HG03175 (cell line): ENCODE data around the gene UBL3.

Source experiments
- ATAC-seq: cut with Tn5 transposase; IDR thresholded peaks from one replicate; pipeline ENCODE4 v1.9.1; 2021; ENCODE audit warnings: mild to moderate bottlenecking, moderate library complexity; ENCODE audit not compliant: unreplicated experiment

Gene UBL3

GRCh38 chr13:29850213-29850898 lies at the start of gene UBL3:
Gene UBL3 (minus strand): TSS chr13:29850617. CDS start chr13:29849538, 1,079 bp downstream.
- peak; percentile 92 for ATAC-seq

- ATAC-seq: no peak
Measured at GRCh38 chr13:29897102-29897501, 46.7 kb upstream of the UBL3 start.

- no peak for ATAC-seq
Measured at GRCh38 chr13:29893438-29893837, 43.0 kb upstream of the UBL3 start.

- no peak for ATAC-seq
Measured at GRCh38 chr13:29892151-29892550, 41.7 kb upstream of the UBL3 start.

GRCh38 chr13:29889111-29889510 lies 38.7 kb upstream of the UBL3 start:
- ATAC-seq: no peak

- ATAC-seq: no peak
Measured at GRCh38 chr13:29888306-29888705, 37.9 kb upstream of the UBL3 start.

- ATAC-seq: no peak
Measured at GRCh38 chr13:29887686-29888085, 37.3 kb upstream of the UBL3 start.

- no peak for ATAC-seq
Measured at GRCh38 chr13:29887030-29887557, 36.7 kb upstream of the UBL3 start.

- no peak for ATAC-seq
Measured at GRCh38 chr13:29886446-29886845, 36.0 kb upstream of the UBL3 start.

GRCh38 chr13:29885989-29886388 lies 35.6 kb upstream of the UBL3 start:
- ATAC-seq: no peak

GRCh38 chr13:29884671-29885430 lies 34.4 kb upstream of the UBL3 start:
- ATAC-seq: no peak

- ATAC-seq: no peak
Measured at GRCh38 chr13:29883941-29884518, 33.6 kb upstream of the UBL3 start.

GRCh38 chr13:29882076-29882475 lies 31.7 kb upstream of the UBL3 start:
- ATAC-seq: no peak

- no peak for ATAC-seq
Measured at GRCh38 chr13:29878101-29878500, 27.7 kb upstream of the UBL3 start.

GRCh38 chr13:29877456-29878078 lies 27.1 kb upstream of the UBL3 start:
- ATAC-seq: no peak

- no peak for ATAC-seq
Measured at GRCh38 chr13:29875646-29876045, 25.2 kb upstream of the UBL3 start.

- no peak for ATAC-seq
Measured at GRCh38 chr13:29868581-29868980, 18.2 kb upstream of the UBL3 start.

GRCh38 chr13:29865934-29866333 lies 15.5 kb upstream of the UBL3 start:
- no peak for ATAC-seq

- ATAC-seq: no peak
Measured at GRCh38 chr13:29861694-29862110, 11.3 kb upstream of the UBL3 start.

GRCh38 chr13:29859971-29860370 lies 9.6 kb upstream of the UBL3 start:
- no peak for ATAC-seq

- no peak for ATAC-seq
Measured at GRCh38 chr13:29858667-29859066, 8.2 kb upstream of the UBL3 start.
